PC-9 (cell line): ENCODE results near the gene SLCO2A1.

Experiments
- EZH2 ChIP-seq: fragments of 200-600 bp; sonication (generic); IDR thresholded peaks from 2 replicates; pipeline ENCODE4 v1.8.0; 2017; ENCODE audit warnings: antibody characterized with exemption, low read depth
- TF ChIP-seq, protein P1 (sequence below): fragments of 200-600 bp; sonication (generic); conservative IDR thresholded peaks from 2 replicates; pipeline ENCODE4 v1.6.1; 2017; ENCODE audit warnings: mixed run types, antibody characterized with exemption, mild to moderate bottlenecking, moderate library complexity

DNA sequence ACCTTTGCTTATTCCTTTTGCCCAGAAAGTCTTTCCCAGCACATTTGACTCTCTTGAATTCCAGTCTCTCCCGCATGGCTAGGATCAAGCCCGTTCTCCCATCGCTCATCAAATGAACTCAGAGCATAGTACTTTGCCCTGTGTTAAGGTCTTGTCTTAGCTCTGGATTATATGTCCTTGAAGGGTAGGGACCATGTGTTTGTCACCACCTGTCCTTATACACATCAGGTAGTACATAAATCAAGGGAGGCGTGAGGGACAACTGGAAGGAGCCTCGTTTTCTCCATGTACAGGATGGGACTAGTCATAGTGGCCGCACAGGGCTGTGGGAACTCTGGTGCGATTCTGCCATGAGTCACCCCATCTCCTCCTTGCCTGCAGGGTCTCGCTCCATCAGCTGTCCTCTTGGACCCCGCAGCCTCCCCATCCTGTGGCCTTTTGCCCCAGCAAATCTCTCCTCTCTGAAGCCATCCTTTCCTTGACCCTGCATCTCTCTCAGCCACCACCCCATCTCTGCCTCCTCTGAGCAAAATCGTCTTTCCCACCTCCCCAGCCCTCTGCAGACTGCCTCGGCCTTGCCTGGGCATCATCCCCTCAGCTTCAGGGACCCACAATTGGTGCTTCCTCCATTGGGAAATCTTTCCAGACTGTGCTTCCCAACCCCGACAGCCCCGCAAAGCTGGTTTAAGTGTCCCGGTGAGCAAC lies 100.7 kb downstream of the SLCO2A1 start:
- TF ChIP-seq, protein P1, sequence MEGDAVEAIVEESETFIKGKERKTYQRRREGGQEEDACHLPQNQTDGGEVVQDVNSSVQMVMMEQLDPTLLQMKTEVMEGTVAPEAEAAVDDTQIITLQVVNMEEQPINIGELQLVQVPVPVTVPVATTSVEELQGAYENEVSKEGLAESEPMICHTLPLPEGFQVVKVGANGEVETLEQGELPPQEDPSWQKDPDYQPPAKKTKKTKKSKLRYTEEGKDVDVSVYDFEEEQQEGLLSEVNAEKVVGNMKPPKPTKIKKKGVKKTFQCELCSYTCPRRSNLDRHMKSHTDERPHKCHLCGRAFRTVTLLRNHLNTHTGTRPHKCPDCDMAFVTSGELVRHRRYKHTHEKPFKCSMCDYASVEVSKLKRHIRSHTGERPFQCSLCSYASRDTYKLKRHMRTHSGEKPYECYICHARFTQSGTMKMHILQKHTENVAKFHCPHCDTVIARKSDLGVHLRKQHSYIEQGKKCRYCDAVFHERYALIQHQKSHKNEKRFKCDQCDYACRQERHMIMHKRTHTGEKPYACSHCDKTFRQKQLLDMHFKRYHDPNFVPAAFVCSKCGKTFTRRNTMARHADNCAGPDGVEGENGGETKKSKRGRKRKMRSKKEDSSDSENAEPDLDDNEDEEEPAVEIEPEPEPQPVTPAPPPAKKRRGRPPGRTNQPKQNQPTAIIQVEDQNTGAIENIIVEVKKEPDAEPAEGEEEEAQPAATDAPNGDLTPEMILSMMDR, result no peak
- TF ChIP-seq EZH2, result no peak
